Stimulated activated CD4-positive, alpha-beta T cell treated with anti-CD3 and anti-CD28 coated beads, Interleukin-4, amount 100 ng/mL, for 24 hours (primary cell): ENCODE results near the gene IL27RA.

Source experiments
- DNase-seq: peaks from one replicate; pipeline ENCODE4 v3.0.0-alpha.2; 2020

Gene IL27RA

DNA sequence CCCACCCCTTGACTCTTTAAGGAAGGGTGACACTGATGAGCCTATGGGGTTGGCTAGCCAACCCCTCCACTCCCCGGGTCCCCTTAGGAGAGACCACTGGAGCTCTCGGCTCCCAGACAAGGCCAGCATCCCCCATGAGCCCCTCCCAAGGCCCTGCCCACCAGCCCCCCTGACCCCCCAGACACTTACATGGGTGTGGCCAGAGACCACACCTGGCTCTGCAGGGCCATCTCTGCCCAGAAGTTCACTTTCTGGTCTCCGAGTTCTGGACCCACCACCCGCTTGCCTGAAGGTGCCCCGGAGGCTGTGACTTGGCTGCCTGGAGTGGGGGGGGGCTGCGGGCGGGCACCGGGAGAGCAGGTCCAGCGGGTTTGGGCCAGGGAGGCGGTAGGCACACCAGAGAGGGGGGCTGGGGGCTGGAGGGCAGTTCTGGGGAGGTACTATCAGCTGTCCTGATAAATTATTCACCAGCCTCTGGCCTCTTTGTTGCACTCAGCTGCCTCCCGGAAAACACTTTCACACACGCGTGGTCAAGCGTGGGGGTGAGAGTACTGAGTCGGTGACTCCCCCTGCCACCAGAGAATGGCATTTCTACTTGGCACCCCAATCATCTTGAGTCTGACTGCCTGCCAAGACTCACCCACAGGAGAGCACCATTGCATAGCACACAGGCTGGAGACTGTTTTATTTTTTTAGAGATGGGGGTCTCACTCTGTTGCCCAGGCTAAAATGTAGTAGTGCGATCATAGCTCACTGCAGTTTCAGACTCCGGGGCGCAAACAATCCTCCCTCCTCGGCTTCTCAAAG is 30.4 kb downstream of the IL27RA start, which contains the start of gene PALM3:
PALM3 (minus strand) TSS at position 326 of the 807 bp plus-strand sequence; CDS start at position 230, 96 bp downstream.
- DNase-seq: no peak

DNA sequence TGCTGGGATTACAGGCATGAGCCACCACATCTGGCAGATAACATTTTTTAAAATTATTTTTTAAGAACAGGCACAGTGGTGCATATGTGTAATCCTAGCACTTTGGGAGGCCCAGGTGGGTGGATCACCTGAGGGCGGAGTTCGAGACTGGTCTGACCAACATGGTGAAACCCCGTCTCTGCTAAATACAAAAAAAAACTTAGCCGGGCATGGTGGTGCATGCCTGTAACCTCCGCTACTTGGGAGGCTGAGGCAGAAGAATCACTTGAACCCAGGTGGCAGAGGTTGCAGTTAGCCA is 30.9 kb downstream of the IL27RA start:
- DNase-seq: no peak

DNA sequence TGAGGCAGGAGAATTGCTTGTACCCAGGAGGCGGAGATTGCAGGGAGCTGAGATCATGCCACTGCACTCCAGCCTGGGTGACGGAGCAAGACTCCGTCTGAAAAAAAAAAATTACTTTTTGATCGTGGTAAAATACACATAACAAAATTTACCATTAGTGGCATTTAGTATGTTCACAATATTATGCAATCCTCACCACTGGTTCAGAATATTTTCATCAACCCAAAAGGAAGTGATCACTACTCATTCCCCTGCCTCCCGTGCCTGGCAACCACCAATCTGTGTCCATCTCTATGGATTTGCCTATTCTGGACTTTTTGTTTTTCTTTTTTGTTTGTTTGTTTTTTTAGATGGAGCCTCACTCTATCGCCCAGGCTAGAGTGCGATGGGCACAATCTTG is 31.5 kb downstream of the IL27RA start:
- no peak for DNase-seq

DNA sequence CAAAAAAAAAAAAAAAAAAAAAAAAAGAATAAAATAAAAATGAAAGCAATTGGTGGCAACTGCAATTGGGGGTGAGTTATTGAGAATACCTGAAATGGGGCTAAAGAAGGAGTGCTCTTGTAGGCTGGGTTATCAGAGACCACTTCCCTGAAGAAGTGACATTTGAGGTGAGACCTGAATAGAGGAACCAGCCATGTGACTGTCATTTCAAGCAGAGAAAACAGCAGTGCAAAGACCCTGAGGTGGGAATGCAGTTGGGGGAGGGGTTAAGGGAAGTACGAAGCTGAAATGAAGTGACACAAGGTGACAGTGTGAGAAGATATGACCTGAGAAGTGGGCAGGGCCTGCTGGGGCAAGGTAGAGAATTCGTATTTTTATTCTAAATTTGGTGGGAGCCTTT is 34.6 kb downstream of the IL27RA start:
- no peak for DNase-seq

DNA sequence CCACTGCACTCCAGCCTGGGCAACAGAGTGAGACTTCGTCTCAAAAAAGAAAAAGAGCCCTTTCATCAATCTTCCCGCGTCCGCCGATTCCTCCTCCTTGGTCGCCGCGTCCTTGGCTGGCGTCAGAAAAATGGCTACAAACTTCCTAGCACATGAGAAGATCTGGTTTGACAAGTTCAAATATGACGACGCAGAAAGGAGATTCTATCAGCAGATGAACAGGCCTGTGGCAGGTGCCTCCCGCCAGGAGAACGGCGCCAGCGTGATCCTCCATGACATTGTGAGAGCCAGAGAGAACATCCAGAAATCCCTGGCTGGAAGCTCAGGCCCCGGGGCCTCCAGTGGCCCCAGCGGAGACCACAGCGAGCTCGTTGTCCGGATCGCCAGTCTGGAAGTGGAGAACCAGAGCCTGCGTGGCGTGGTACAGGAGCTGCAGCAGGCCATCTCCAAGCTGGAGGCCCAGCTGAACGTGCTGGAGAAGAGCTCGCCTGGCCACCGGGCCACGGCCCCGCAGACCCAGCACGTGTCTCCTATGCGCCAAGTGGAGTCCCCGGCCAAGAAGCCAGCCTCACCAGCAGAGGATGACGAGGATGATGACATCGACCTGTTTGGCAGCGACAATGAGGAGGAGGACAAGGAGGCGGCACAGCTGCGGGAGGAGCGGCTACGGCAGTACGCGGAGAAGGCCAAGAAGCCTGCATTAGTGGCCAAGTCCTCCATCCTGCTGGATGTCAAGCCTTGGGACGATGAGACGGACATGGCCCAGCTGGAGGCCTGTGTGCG is 38.9 kb downstream of the IL27RA start:
- DNase-seq: no peak

DNA sequence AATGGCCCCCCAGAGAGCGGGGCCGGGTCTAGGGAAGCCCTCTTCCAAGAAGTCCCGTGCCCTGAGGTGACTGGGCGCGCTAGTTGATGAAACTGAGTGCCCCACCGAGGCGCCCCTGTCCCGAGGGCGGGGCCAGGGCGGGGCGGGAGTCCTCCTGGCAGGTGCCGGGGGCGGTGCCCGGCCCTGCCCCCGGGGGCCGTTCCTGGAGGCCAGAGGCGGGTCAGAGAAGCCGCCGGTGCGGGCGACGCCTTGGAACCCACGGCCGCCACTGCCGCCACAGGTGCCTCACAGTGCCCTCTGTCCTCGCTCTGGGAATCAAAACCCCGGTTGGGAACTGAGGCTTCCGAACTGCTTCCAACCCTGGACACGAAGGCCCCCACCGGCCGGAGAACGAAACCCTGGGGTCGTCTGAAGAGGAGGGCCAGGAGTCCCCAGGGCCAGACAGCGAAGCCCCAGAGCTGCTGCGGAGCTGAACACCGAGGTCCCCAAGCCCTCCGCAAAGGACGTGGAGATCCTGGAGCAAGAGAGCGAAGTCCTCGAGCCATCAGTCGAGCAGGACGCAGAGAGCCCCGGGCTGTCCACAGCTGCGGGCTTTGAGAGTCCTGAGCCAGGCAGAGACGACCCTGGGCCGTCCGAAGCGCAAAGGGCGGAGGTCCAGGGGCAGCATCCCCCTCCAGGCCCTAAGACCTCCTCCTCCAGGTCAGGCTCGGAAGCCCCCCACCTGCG is 41.1 kb downstream of the IL27RA start, which contains the start of gene MISP3:
MISP3 (plus strand) TSS at position 252 of the 726 bp plus-strand sequence. CDS start 524 bp downstream, outside the sequence.
- DNase-seq: peak; percentile 26

DNA sequence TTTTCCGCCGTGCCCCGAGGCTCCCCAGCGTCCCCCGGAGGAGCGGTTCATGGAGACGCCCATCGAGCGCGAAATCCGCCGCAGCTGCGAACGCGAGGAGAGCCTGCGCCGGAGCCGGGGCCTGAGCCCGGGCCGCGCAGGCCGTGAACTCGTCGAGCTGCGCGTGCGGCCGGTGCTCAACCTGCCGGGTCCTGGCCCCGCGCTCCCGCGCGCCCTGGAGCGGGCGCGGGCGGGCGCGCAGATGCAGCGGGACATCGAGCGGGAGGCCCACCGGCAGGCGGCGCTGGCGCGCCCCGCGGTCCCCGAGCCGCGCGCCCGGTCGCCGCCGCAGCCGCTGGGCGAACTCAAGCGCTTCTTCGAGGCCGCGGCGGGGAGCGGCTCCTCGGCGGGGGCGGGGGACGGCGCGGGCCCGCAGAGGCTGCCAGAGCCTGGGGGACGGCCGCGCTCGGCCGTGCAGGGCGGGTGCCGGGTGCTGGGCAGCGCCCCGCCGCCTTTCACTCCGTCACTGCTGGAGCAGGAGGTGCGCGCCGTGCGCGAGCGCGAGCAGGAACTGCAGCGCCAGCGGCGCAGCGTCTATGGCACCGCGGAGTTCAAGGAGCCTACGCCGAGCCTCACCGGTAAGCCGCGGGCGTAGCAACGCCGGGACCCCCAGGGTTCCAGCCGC is 41.8 kb downstream of the IL27RA start:
- DNase-seq: peak; percentile 72

DNA sequence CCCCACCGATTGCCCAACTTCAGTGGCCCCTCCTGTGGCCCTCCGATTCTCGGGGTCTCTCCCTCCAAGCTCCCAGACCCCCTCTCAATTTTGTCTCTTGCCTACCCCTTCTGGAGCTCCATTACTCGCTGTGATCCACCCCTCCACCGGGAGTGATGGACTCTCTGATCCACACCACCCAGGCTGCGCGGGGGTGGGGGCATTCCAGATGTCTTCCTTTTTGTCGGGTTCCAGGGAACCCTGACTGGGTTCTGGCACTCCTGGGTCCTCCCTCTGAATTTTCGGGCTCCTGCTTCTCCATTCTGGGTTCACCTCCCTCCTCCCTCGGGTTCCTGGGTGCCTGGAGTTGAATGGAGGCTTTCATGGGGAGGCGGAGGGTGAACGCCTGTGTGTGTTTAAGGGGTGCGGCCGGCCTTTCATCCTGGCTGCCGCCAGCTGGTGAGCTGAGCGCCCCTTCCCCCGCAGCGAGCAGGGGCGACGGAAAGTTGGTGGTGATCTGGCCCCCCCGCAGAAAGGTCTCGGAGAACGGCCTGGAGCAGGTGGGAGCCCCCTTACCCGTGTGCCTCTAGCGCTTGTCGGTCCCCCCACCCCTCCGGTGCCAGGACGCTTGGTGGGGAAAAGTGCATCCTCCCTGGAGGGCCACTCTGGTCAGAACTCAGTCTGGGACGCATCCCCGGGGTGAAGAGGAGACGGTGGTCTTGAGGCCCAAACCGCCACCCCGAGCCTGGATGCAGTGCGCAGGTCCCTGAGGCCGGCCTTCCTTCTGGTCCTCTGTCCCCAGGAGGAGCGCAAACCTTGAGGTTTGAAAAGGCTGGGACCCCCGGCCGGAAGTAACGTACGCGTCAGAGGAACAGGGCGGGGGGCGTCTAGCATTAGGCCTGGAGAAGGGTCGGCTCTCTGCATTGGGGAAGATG is 42.6 kb downstream of the IL27RA start:
- DNase-seq: peak; percentile 30

DNA sequence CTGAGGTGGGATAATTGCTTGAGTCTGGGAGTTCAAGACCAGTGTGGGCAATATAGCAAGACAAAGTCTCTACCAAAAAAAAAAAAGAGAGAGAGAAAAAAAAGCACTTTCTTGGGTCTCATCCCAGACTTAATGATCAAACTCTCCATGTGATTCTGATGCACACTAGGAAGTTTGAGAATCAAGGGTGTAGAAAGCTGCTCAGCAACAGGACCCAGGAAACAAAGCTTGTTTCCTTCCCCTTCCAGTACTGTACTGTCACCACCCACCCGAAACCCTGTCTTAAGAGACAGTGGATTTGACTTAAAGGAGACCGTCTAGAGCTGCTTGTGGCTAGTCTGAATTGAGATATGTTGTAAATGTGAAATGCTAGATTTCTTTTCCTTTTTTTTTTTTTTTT is 46.8 kb downstream of the IL27RA start:
- no peak for DNase-seq

DNA sequence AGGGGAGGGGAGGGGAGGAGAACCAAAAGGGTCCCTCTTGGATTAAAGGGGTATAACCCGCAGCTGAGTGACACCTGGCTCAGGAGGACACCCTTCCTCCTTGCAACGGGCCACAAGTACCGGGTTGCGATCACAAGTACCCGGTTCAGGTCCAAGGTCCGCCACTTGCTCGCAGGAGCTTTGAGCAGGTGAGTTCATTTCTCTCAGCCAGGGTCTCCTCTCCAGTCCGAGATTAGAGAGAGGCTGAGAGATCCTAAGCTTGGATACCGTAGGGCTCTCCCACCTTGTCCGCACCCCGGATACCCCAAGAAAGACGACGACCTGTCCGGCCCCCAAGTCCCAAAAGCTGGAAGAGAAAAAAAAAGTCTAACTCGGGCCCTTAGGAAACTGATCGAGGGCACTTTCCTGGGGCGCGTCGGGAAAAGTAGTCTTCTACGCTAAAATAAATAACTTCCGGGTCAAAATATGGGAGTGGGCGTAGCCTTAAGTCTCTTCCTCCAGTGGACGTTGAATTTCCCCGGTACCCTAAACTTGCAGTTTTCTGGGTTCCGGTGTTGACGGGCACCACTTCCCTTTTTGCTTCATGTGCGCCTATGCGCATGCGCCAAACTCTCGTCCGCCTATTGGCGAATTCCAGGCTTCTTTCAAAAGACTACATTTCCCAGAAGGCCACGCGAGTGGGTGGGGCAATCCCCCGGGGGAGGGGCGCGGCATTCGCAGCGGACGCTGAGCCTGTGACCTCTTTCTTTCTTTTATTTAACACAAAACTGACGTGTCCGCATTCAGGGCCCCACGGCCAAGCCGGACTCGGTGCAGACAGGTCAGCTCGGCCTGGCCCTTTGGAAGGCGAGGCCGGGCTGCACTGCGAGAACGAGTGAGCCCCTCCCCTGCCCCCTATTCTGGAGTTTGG is 49.6 kb downstream of the IL27RA start:
- DNase-seq: peak; percentile 100

DNA sequence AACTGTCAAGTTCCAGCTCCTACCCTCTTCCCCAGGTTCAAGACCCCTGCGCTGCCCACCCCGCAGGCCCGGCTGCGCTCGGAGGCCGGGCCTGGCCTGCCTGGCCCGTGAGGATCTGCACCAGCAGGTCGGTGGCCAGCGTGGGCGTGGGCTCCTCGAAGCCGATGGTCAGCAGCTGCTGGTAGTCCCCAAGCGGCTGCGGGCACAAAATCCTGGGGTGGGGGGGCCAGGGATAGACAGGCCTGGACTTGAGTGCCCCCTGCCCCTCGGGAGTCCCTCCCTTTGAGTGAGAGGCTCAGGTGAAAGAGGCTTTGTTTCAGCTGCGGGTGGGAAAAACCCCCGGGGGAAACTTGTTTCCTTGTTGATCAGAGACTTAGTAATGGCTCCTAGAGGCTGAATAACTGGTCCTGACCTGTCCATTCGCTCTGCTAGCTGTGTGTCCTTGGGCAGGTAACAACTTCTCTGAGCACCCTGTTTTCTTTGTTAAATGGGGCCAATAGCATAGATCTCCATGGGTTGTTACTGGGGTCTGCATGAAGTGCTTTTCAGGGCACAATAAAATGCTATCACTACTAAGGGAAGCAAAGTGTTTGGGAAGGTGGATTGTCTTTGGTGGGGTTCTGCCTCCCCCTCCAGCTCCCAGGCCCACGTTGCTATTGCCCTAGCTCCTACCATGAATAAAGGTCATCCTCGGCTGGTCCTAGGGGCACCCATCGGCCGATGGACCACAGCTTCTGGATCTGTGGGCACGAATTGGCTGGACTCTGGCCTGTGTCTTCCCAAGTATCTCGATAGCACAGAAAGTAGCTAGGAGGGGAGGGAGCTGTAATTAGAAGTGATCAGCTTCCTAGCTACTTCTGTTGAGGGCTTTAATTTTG is 50.5 kb downstream of the IL27RA start:
- DNase-seq: peak; percentile 39

DNA sequence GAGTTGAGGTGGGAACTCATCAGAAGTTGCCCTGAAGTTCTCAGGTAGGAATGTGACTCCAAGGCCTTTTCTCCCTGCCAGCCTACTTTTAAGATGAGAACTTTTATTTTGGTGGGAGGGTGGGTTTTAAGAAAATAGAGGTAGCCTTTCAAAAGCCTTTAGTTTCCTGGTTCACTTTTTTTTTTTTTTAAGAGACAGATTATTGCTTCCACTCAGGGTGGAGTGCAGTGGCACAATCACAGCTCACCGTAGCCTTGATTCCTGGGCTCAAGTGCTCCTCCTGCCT is 51.1 kb downstream of the IL27RA start:
- DNase-seq: no peak

DNA sequence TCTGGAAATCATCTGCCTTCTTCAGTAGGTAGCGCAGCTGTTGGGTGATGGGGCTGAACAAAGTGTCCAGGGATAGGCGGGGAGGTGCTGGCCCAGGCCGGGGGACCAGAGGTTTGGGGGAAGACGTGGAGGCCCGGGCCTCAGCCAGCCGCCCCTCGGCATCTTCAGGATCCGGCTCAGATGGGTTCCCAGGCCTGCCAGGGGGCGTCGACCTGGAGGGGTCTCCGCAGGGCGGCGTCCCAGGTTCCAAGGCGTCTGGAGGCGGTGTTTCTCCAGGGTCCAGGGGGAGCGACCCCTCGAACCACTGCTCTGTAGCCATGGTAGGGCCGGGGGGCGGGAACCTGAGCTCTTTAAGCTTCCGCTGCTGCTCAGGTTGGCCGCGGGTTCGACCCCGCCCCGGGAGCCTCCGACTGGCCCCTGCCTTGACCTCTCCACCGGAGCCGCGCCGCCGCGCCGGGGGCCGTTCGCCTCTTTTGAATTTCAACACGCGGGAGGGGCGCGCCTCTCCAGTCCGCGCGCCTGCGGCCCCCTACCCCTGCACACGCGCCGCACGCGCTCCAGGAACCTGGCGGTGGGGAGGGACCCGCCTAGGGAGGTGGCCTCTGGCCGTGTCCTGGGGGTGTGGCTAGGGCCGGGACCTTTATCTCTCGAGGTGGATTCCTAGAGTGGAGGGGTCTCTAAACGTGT is 53.9 kb downstream of the IL27RA start, which contains the start of gene C19orf67:
C19orf67 (minus strand) TSS at position 475 of the 687 bp plus-strand sequence; CDS start at position 319, 156 bp downstream.
- DNase-seq: no peak

DNA sequence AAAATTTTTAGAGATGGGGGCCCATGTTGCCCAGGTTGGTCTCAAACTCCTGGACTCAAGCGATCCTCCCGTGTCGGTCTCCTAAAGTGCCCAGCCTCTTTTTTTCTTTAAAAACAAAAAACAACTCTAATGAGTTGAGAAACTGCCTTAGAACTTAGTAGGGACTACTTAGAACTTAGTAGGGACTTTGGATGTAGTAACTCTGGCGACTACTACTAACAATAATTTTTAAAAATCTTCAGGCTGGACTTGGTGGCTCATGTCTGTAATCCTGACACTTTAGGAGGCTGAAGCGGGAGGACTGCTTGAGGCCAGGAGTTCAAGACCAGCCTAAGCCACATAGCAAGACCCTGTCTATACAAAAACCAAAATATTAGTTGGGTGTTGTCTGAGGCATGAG is 54.5 kb downstream of the IL27RA start:
- DNase-seq: no peak

DNA sequence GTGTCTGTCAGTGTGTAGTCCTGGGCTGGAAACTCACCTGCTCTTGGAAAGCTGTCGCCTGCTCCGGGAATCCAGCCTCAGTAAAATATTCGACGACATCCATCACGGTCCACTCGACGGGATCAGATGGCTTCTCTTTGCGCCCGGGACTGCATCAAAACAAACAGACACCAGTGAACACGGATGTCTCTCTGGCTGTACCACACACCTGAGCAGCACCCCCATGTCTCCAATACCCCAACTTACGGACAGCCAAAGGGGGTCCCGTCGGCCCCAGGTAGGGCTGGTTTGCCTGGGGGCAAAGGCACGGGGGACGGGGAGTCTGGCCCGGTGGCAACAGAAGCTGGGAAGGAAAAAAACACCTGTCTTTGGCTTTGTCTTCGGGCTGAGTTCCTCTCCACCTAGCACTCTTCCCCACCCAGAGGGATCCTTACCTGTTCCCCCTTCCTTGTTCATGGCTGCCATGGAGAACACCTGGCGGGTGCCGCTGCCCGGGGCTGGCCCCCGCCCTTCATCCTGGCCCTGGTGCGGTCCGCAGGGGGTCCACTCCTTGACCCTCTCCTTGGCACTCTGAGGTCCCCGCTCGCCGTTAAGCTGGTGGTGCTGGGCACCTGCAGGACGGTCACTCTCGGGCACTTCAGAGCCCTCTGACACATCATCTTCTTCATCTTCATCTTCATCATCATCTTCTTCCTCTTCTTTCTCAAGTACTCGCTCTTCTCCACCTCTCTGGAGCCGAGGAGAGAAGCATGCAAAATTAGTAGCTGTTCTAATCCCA is 57.3 kb downstream of the IL27RA start:
- DNase-seq: no peak

DNA sequence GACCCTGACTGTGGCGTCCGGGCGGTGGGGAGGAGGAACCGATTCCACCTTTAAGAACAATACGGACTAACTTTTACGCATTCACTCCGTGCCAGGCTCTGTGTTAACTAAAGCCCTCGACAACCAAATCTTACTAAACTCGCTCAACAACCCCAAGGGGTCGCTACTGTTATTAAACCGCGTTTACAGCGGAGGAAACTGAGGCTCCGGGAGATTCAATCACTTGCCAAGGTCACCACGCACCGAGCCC is 57.8 kb downstream of the IL27RA start:
- DNase-seq: peak; percentile 18

DNA sequence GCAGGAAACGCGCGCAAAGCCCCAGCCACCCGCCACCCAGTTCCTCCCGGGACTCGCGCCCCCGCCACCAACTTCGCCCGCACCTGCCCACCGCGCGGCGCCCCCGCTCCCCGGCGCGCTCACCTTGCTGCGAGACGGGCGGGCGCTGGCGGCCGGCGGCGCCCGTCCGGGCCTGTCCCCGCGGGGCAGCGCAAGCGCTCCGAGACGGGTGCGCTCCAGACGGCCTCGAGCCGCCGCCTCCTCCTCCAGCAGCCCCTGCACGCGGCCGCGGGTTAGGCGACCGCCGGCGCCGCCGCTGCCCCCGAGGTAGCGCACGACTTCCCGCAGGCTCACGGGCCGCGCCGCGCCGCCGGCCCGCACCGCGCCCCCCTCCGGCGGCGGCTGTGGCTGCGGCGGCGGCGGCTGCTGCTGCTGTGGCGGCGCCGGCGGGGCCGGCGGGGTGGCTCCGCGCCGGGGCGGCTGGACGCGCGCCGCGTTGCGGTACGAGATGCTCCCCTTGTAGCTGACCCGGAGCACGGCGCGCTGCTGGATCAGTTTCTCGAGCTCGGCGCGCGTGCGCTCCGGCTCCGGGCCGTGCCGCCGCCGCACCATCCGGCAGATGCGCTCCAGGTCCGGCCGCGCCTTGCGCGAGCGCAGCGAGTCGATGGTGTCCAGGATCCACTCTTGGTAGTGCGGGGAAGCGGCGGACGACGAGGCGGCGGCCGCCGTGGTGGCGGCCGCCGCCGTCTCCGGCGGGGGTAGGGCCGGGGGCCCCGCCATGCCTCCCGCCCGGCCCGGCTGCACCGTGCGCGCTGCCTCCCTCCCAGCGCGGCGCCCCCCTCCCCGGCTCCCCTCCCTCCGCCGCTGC is 58.3 kb downstream of the IL27RA start:
- peak; percentile 52 for DNase-seq
